ENCODE measurements around the gene CLRN1.
"Not testable (repeated sequence)": the region's sequence is repeated elsewhere in the genome, so short reads cannot be mapped to it uniquely, and the experiment has no call there.

Gene CLRN1

GRCh38 chr3:150972366-150973071, at the start of gene CLRN1:
CLRN1 (minus strand) TSS chr3:150972727; CDS start chr3:150972708, 19 bp downstream.
- no peak for DNase-seq (ENCODE audit: low read depth)

- DNase-seq (ENCODE audit: low read depth) = no peak
Measured at GRCh38 chr3:151016478-151016795, 43.9 kb upstream of the CLRN1 start.

- no peak for DNase-seq (ENCODE audit: low read depth)
Measured at GRCh38 chr3:151015767-151016477, 43.4 kb upstream of the CLRN1 start.

- DNase-seq (ENCODE audit: low read depth) = no peak
Measured at GRCh38 chr3:151015181-151015580, 42.7 kb upstream of the CLRN1 start.

- no peak for DNase-seq (ENCODE audit: low read depth)
Measured at GRCh38 chr3:151014501-151015018, 42.0 kb upstream of the CLRN1 start.

GRCh38 chr3:151012753-151013152, 40.2 kb upstream of the CLRN1 start:
- DNase-seq (ENCODE audit: low read depth) = no peak

GRCh38 chr3:151011427-151011826, 38.9 kb upstream of the CLRN1 start:
- DNase-seq (ENCODE audit: low read depth) = no peak

GRCh38 chr3:151009981-151010380, 37.5 kb upstream of the CLRN1 start:
- no peak for DNase-seq (ENCODE audit: low read depth)

- no peak for DNase-seq (ENCODE audit: low read depth)
Measured at GRCh38 chr3:151009430-151009829, 36.9 kb upstream of the CLRN1 start.

- no peak for DNase-seq (ENCODE audit: low read depth)
Measured at GRCh38 chr3:151008699-151009098, 36.2 kb upstream of the CLRN1 start.

- DNase-seq (ENCODE audit: low read depth) = no peak
Measured at GRCh38 chr3:151003768-151004134, 31.2 kb upstream of the CLRN1 start.

- DNase-seq (ENCODE audit: low read depth) = no peak
Measured at GRCh38 chr3:151003029-151003767, 30.7 kb upstream of the CLRN1 start.

GRCh38 chr3:151002003-151002981, 29.8 kb upstream of the CLRN1 start:
- no peak for DNase-seq (ENCODE audit: low read depth)

- DNase-seq (ENCODE audit: low read depth) = no peak
Measured at GRCh38 chr3:150998996-150999395, 26.5 kb upstream of the CLRN1 start.

GRCh38 chr3:150996731-150997130, 24.2 kb upstream of the CLRN1 start:
- DNase-seq (ENCODE audit: low read depth) = no peak

GRCh38 chr3:150995510-150995909, 23.0 kb upstream of the CLRN1 start:
- no peak for DNase-seq (ENCODE audit: low read depth)

- DNase-seq (ENCODE audit: low read depth) = no peak
Measured at GRCh38 chr3:150989208-150989607, 16.7 kb upstream of the CLRN1 start.

- not testable (repeated sequence) for DNase-seq (ENCODE audit: low read depth)
Measured at GRCh38 chr3:150988395-150988794, 15.9 kb upstream of the CLRN1 start.

- DNase-seq (ENCODE audit: low read depth) = no peak
Measured at GRCh38 chr3:150985711-150986110, 13.2 kb upstream of the CLRN1 start.

- DNase-seq (ENCODE audit: low read depth) = no peak
Measured at GRCh38 chr3:150984066-150984465, 11.5 kb upstream of the CLRN1 start.

- no peak for DNase-seq (ENCODE audit: low read depth)
Measured at GRCh38 chr3:150978566-150979148, 6.1 kb upstream of the CLRN1 start.

Data from stimulated activated CD8-positive, alpha-beta memory T cell treated with anti-CD3 and anti-CD28 coated beads, Interleukin-4, amount 100 ng/mL, for 24 hours (primary cell).